CD4-positive, CD25-positive, alpha-beta regulatory T cell (primary cell): ENCODE data around the gene ULK4. TPM values are rescaled to one million over a fixed set of nuclear protein-coding genes. Genes with fewer than 3 reads are reported as not detected.

Experiments
- ATAC-seq, 2 donors: fragments of 150-1000 bp; cut with Tn5 transposase; one replicate each; pipeline ENCODE4 v1.10.0; 2021; ENCODE audit warnings: low read depth in 2 of 2, moderate number of reproducible peaks in 2 of 2, moderate library complexity in 1 of 2
- DNase-seq, 3 donors: peaks; one replicate each; pipeline versions ENCODE4 v3.0.0 to v3.0.0-alpha.2; 2012 to 2022; ENCODE audit warnings: mixed read lengths in 1 of 3
- H3K27ac ChIP-seq: one replicate; pipeline ENCODE4 v1.7.0; 2013; ENCODE audit warnings: mild to moderate bottlenecking, low read length; ENCODE audit not compliant: insufficient read depth, poor library complexity, severe bottlenecking
- H3K27me3 ChIP-seq: one replicate; pipeline ENCODE4 v1.7.0; 2013; ENCODE audit warnings: low read length; ENCODE audit not compliant: control insufficient read depth, insufficient read depth
- H3K36me3 ChIP-seq: one replicate; pipeline ENCODE4 v1.7.0; 2013; ENCODE audit warnings: mild to moderate bottlenecking, low read length, moderate library complexity; ENCODE audit not compliant: control insufficient read depth, insufficient read depth
- H3K4me1 ChIP-seq: 2 replicates; pipeline ENCODE4 v1.7.0; 2013; ENCODE audit warnings: mild to moderate bottlenecking, low read length; ENCODE audit not compliant: insufficient read depth, control insufficient read depth, poor library complexity, severe bottlenecking
- H3K4me3 ChIP-seq: one replicate; pipeline ENCODE4 v1.7.0; 2013; ENCODE audit warnings: low read depth, mild to moderate bottlenecking, low read length, moderate library complexity
- H3K9me3 ChIP-seq, 2 experiments: 1 replicate in 1 of 2; 2 replicates in 1 of 2; pipeline ENCODE4 v1.7.0; 2013; ENCODE audit warnings: low read length in 2 of 2, mild to moderate bottlenecking in 1 of 2, moderate library complexity in 1 of 2; ENCODE audit not compliant: control insufficient read depth in 2 of 2
- H3K27ac Mint-ChIP-seq, 3 donors: one replicate each; pipeline ENCODE4 v1.8.0; 2020 to 2022; ENCODE audit warnings: mild to moderate bottlenecking in 3 of 3, mixed read lengths in 3 of 3, moderate library complexity in 2 of 3
- H3K27me3 Mint-ChIP-seq: one replicate; pipeline ENCODE4 v1.8.0; 2022; ENCODE audit warnings: mild to moderate bottlenecking, mixed read lengths
- H3K36me3 Mint-ChIP-seq: one replicate; pipeline ENCODE4 v1.8.0; 2020; ENCODE audit warnings: mixed read lengths
- H3K4me1 Mint-ChIP-seq, 4 donors: one replicate each; pipeline ENCODE4 v1.8.0; 2020 to 2022; ENCODE audit warnings: mixed read lengths in 4 of 4, mild to moderate bottlenecking in 1 of 4
- H3K4me3 Mint-ChIP-seq, 4 donors: one replicate each; pipeline ENCODE4 v1.8.0; 2020 to 2022; ENCODE audit warnings: mild to moderate bottlenecking in 4 of 4, mixed read lengths in 4 of 4, moderate library complexity in 3 of 4
- H3K9me3 Mint-ChIP-seq, 7 donors: one replicate each; pipeline ENCODE4 v1.8.0; 2020 to 2022; ENCODE audit warnings: mixed read lengths in 7 of 7, mild to moderate bottlenecking in 3 of 7, moderate library complexity in 2 of 7
- polyA plus RNA-seq, 4 donors: library from polyadenylated mRNA; unstranded; fragments of 300-500 nt; fragmentation: Illumina TruSeq; gene quantifications; one replicate each; pipeline ENCODE4 v1.2.3, GENCODE V29; 2021
- total RNA-seq: library from RNA; stranded (reverse); gene quantifications from one replicate; pipeline ENCODE4 v1.2.3, GENCODE V29; 2022

Gene ULK4
- total and polyA plus RNA-seq, 5 donors from 2014 or later, result 9.3 to 27.2 (median 11.1) TPM

DNA sequence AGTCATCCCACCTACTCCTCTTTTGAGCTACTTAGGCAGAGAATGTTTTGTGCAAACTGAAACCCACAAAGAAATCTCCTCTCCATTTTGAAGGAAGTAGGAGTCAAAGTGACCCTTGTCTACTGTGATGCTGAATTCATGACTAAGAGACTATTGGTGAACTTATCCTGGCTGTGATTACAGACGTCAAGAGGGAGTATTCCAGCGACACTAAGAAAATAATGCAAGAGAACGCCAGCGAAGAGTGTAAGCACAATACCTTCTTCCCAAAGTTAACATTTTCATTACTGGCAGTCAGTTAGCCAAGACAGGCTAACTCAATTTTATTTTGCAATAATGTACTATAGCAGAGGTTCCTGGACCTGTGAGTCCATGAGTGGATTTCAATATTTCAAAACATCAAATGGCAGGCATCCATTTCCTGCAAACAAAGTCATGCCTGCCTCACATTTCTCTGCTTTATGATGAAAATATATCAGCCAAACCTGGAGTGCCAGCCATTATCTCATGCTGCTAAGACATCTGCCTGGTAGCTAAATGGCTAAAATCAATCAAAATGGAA is 703.6 kb downstream of the ULK4 start:
- Mint-ChIP-seq H3K27ac (no peak overlapping the region), H3K4me3 (no peak overlapping the region), H3K9me3 (peaks cover 0 to 4% (median 0%) of the 10 kb centered on the region in 7 donors), H3K4me1 (peaks cover 0 to 2% (median 0%) of the 10 kb centered on the region in 4 donors), H3K36me3 (peaks cover 4% of the 10 kb centered on the region), H3K27me3 (no peaks in the 10 kb centered on the region)
- Histone ChIP-seq H3K27ac (no peak overlapping the region), H3K4me3 (no peak overlapping the region), H3K36me3 (no peaks in the 10 kb centered on the region), H3K4me1 (no peaks in the 10 kb centered on the region), H3K27me3 (no peaks in the 10 kb centered on the region), H3K9me3 (no peaks in the 10 kb centered on the region)
- ATAC-seq, result no peak
- DNase-seq, result no peak

- no peak overlapping the region for H3K27ac ChIP-seq
- ATAC-seq, result no peak
- Mint-ChIP-seq H3K36me3 (peaks cover 11% of the 10 kb centered on the region), H3K27me3 (peaks cover 5% of the 10 kb centered on the region), H3K4me1 (no peaks in the 10 kb centered on the region), H3K4me3 (no peak overlapping the region), H3K9me3 (peaks cover 0 to 3% (median 0%) of the 10 kb centered on the region in 7 donors), H3K27ac (no peak overlapping the region)
- no peaks in the 10 kb centered on the region for H3K36me3 ChIP-seq
- no peak overlapping the region for H3K4me3 ChIP-seq
- H3K9me3 ChIP-seq, result no peaks in the 10 kb centered on the region
- H3K27me3 ChIP-seq, result no peaks in the 10 kb centered on the region
- H3K4me1 ChIP-seq, result no peaks in the 10 kb centered on the region
- no peak for DNase-seq
These were observed 710.3 kb downstream of the ULK4 start for GRCh38 chr3:41251593-41251992.

DNA sequence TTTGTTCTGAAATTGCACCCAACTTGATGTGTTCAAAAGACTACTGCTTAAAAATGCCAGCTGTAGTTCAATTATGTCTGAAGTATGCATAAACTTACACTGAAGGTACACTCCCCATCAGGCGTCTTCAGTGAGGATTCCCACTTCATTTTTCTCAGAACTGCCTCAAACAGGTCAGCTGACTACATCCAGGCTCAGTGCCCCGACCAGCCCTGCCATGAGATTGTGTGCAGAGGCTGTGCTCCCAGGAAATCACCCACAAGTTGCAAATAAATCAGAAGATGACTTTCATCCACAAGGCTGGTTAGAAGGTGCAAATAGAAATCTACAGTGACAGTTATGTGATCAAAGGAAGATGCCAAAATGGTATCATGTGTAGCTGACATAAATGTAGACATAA is 711.1 kb downstream of the ULK4 start:
- Histone ChIP-seq H3K27me3 (no peaks in the 10 kb centered on the region), H3K4me3 (no peak overlapping the region), H3K9me3 (no peaks in the 10 kb centered on the region), H3K27ac (no peak overlapping the region), H3K4me1 (no peaks in the 10 kb centered on the region), H3K36me3 (no peaks in the 10 kb centered on the region)
- H3K36me3 Mint-ChIP-seq, result peaks cover 11% of the 10 kb centered on the region
- no peak overlapping the region for H3K4me3 Mint-ChIP-seq
- H3K27ac Mint-ChIP-seq, result no peak overlapping the region
- H3K4me1 Mint-ChIP-seq, result no peaks in the 10 kb centered on the region
- H3K27me3 Mint-ChIP-seq, result peaks cover 5% of the 10 kb centered on the region
- no peak for ATAC-seq
- H3K9me3 Mint-ChIP-seq, result peaks cover 0 to 3% (median 0%) of the 10 kb centered on the region in 7 donors
- no peak for DNase-seq

DNA sequence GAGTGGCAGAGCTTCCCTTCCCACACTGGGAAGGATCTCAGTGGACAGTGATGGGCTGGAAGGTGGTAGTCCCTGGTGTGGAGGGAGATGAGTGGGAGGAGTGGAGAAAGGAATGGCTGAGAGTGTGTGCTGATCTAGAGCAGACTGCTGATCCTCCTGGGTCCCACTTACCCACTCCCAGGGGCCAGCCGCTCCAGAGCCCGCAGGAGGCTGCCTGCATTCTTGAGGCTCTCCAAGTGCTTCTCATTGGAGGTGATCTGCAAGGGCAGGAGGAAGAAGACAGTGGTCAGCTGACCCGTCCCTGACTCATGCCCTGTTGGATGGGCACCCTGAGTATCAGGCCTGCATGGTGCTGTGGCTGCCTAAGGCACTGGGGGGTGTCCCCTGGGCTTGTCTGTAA is 712.6 kb downstream of the ULK4 start:
- Mint-ChIP-seq H3K4me1 (no peaks in the 10 kb centered on the region), H3K27me3 (peaks cover 5% of the 10 kb centered on the region), H3K4me3 (no peak overlapping the region), H3K36me3 (peaks cover 11% of the 10 kb centered on the region), H3K9me3 (peaks cover 0 to 3% (median 0%) of the 10 kb centered on the region in 7 donors), H3K27ac (no peak overlapping the region)
- no peak for ATAC-seq
- no peak overlapping the region for H3K4me3 ChIP-seq
- no peak for DNase-seq
- no peaks in the 10 kb centered on the region for H3K9me3 ChIP-seq
- no peaks in the 10 kb centered on the region for H3K36me3 ChIP-seq
- H3K27me3 ChIP-seq, result no peaks in the 10 kb centered on the region
- no peak overlapping the region for H3K27ac ChIP-seq
- no peaks in the 10 kb centered on the region for H3K4me1 ChIP-seq

- Histone ChIP-seq H3K9me3 (no peaks in the 10 kb centered on the region), H3K4me1 (no peaks in the 10 kb centered on the region), H3K36me3 (no peaks in the 10 kb centered on the region), H3K27ac (no peak overlapping the region), H3K4me3 (no peak overlapping the region), H3K27me3 (no peaks in the 10 kb centered on the region)
- Mint-ChIP-seq H3K27me3 (peaks cover 5% of the 10 kb centered on the region), H3K9me3 (peaks cover 0 to 3% (median 0%) of the 10 kb centered on the region in 7 donors), H3K27ac (no peak overlapping the region), H3K36me3 (peaks cover 7% of the 10 kb centered on the region), H3K4me3 (no peak overlapping the region), H3K4me1 (no peaks in the 10 kb centered on the region)
- DNase-seq (no peak), ATAC-seq (no peak)
These were observed 713.4 kb downstream of the ULK4 start for GRCh38 chr3:41248525-41248924.

DNA sequence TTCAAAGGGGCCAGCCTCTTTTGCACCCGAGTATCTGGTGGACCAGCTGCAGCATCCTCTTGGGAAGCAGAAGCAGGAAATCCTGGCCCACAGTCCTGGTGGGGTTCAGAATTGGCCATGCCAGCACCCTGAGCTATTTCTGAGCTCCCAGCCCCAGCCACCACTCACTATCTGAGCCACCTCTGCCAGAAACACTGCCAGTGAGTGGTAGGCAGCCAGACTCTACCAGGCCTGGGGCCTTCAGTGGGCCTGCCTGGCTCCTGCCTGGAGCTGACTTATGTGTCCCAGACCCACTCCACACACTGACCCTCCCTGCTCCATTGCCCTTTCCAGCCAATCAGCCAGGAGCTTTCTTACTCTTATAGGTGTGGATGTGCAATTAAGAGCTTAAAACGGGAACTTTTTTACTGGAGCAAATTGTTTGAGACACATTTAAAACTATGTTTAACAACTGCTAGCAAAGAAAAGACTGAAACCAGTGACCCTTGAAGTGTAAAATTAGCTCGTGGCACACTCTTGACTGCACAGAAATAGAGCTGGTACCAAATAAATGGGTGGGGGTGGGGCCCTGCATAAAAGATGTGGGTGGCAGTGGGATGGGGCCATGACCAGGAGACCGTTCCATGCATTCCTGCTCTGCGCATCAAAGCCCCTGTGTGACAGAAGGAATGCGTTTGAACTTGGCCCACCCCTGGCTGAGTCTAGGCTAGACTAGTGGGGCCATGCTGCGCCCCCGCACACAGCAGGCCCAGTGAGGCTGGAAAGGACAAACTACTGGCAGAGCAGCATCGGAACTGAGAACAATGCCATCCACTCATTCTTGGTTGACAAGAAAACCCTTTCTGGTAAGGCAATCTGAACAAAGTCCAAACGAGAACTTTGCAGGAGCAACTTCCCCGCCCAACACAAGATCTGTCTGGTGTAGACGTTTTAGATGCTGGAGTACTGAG is 714.6 kb downstream of the ULK4 start:
- no peaks in the 10 kb centered on the region for H3K27me3 ChIP-seq
- H3K36me3 ChIP-seq, result no peaks in the 10 kb centered on the region

GRCh38 chr3:41244620-41245336 is 717.1 kb downstream of the ULK4 start:
- Histone ChIP-seq H3K4me3 (no peak overlapping the region), H3K27ac (no peak overlapping the region), H3K36me3 (peaks cover 17% of the 10 kb centered on the region), H3K27me3 (no peaks in the 10 kb centered on the region), H3K9me3 (no peaks in the 10 kb centered on the region), H3K4me1 (no peaks in the 10 kb centered on the region)
- Mint-ChIP-seq H3K9me3 (no peaks in the 10 kb centered on the region), H3K36me3 (peaks cover 5% of the 10 kb centered on the region), H3K4me1 (peaks cover 0 to 4% (median 1%) of the 10 kb centered on the region in 4 donors), H3K27ac (peak overlapping the region in 2 of 3 donors; percentile 42 to 85), H3K4me3 (no peak overlapping the region), H3K27me3 (no peaks in the 10 kb centered on the region)
- peak in 1 of 2 donors; percentile 6 for ATAC-seq
- no peak for DNase-seq

More for the DNA sequence above, 714.6 kb downstream of the ULK4 start:
- Histone ChIP-seq H3K9me3 (no peaks in the 10 kb centered on the region), H3K4me3 (no peak overlapping the region), H3K4me1 (no peaks in the 10 kb centered on the region), H3K27ac (no peak overlapping the region)
- Mint-ChIP-seq H3K9me3 (peaks cover 0 to 3% (median 0%) of the 10 kb centered on the region in 7 donors), H3K27ac (no peak overlapping the region), H3K27me3 (peaks cover 5% of the 10 kb centered on the region), H3K36me3 (peaks cover 6% of the 10 kb centered on the region), H3K4me1 (peaks cover 0 to 4% (median 0%) of the 10 kb centered on the region in 4 donors), H3K4me3 (no peak overlapping the region)
- DNase-seq (no peak), ATAC-seq (no peak)
